B cell (primary cell): ENCODE data around the gene TMEM38A. TPM values are rescaled to one million over a fixed set of nuclear protein-coding genes. Genes with fewer than 3 reads are reported as not detected.
"Not testable (repeated sequence)": the region's sequence is repeated elsewhere in the genome, so short reads cannot be mapped to it uniquely, and the experiment has no call there.

ENCODE experiments used
- ATAC-seq: fragments of 200-7000 bp; cut with Tn5 transposase; one replicate; pipeline ENCODE4 v1.10.0; 2021; ENCODE audit warnings: low read depth, mild to moderate bottlenecking, moderate number of reproducible peaks, moderate library complexity
- CTCF ChIA-PET: fragments of 350-600 bp; sonication (Branson Sonifier 250); formaldehyde crosslinking; loops from one replicate; lab custom pipeline; 2021; ENCODE audit warnings: antibody characterized with exemption, inconsistent platforms; lab: Charles Lee
- POLR2A ChIA-PET: fragments of 350-600 bp; sonication (Branson Sonifier 250); formaldehyde crosslinking; loops from one replicate; lab custom pipeline; 2021; ENCODE audit warnings: antibody characterized with exemption; lab: Charles Lee
- DNase-seq: peaks from one replicate; pipeline ENCODE4 v3.0.0; 2013
- H2AFZ ChIP-seq: 2 replicates; pipeline ENCODE4 v1.6.1; 2012; ENCODE audit warnings: mild to moderate bottlenecking, low read depth, low read length; ENCODE audit not compliant: insufficient read depth, poor library complexity, severe bottlenecking
- H3K27ac ChIP-seq, 2 donors: 1 replicate in 1 of 2; 2 replicates in 1 of 2; pipeline ENCODE4 v1.5.1; 2012 to 2013; ENCODE audit warnings: low read length in 2 of 2, mild to moderate bottlenecking in 2 of 2, moderate library complexity in 1 of 2
- H3K27me3 ChIP-seq, 4 experiments: fragments of 200-600 bp in 1 of 4; sonication (generic) in 1 of 4; replicated peaks in 1 of 4; 1 replicate in 2 of 4; 2 replicates in 2 of 4; pipeline versions ENCODE4 v1.6.1 to v1.7.0; 2013 to 2016; ENCODE audit warnings: low read length in 3 of 4, mild to moderate bottlenecking in 2 of 4, mixed read lengths in 1 of 4, moderate library complexity in 1 of 4; ENCODE audit not compliant: insufficient read depth in 4 of 4, control insufficient read depth in 3 of 4; ENCODE audit errors: control extremely low read depth in 1 of 4
- H3K36me3 ChIP-seq, 2 experiments: replicated peaks in 1 of 2; 1 replicate in 1 of 2; 2 replicates in 1 of 2; pipeline versions ENCODE4 v1.6.1 to v1.7.1; 2013; ENCODE audit warnings: low read length in 1 of 2; ENCODE audit not compliant: insufficient read depth in 2 of 2, control insufficient read depth in 1 of 2; ENCODE audit errors: control extremely low read depth in 1 of 2, extremely low read depth in 1 of 2
- H3K4me1 ChIP-seq, 2 donors: fragments of 200-600 bp in 1 of 2; sonication (generic) in 1 of 2; 1 replicate in 1 of 2; 2 replicates in 1 of 2; pipeline versions ENCODE4 v1.5.1 to v1.6.1; 2013 to 2017; ENCODE audit warnings: low read length in 2 of 2; ENCODE audit not compliant: control insufficient read depth in 2 of 2, insufficient read depth in 2 of 2
- H3K4me2 ChIP-seq: replicated peaks from 2 replicates; pipeline ENCODE3; 2012; ENCODE audit warnings: mild to moderate bottlenecking, low read depth, low read length; ENCODE audit not compliant: poor library complexity, severe bottlenecking
- H3K4me3 ChIP-seq, 5 experiments: fragments of 200-600 bp in 1 of 5; sonication (generic) in 1 of 5; 1 replicate in 3 of 5; 2 replicates in 2 of 5; pipeline versions ENCODE4 v1.5.1 to v1.7.0; 2011 to 2016; ENCODE audit warnings: low read length in 4 of 5, mild to moderate bottlenecking in 4 of 5, low read depth in 2 of 5, control low read depth in 1 of 5, moderate library complexity in 1 of 5; ENCODE audit not compliant: insufficient read depth in 1 of 5; ENCODE audit errors: control extremely low read depth in 1 of 5, extremely low read depth in 1 of 5
- H3K79me2 ChIP-seq: fragments of 200-600 bp; sonication (generic); one replicate; pipeline ENCODE4 v1.6.0; 2016; ENCODE audit warnings: low read length; ENCODE audit not compliant: control insufficient read depth, insufficient read depth
- H3K9ac ChIP-seq: fragments of 200-600 bp; sonication (generic); 2 replicates; pipeline ENCODE4 v1.6.1; 2017; ENCODE audit warnings: mild to moderate bottlenecking, low read length, moderate library complexity
- H3K9me3 ChIP-seq, 3 donors: one replicate each; pipeline versions ENCODE4 v1.6.1 to v1.7.1; 2013; ENCODE audit warnings: low read length in 2 of 3; ENCODE audit not compliant: control insufficient read depth in 2 of 3, insufficient read depth in 1 of 3; ENCODE audit errors: control extremely low read depth in 1 of 3
- H4K20me1 ChIP-seq: 2 replicates; pipeline ENCODE4 v1.6.0; 2012; ENCODE audit warnings: mild to moderate bottlenecking, low read length; ENCODE audit not compliant: insufficient read depth, control insufficient read depth, poor library complexity, severe bottlenecking
- H3K27ac Mint-ChIP-seq: one replicate; pipeline ENCODE4 v1.8.0; 2021; ENCODE audit warnings: mixed read lengths
- H3K27me3 Mint-ChIP-seq: one replicate; pipeline ENCODE4 v1.8.0; 2021; ENCODE audit warnings: mixed read lengths
- H3K4me1 Mint-ChIP-seq: one replicate; pipeline ENCODE4 v1.8.0; 2021; ENCODE audit warnings: mixed read lengths
- H3K4me3 Mint-ChIP-seq: one replicate; pipeline ENCODE4 v1.8.0; 2021; ENCODE audit warnings: mixed read lengths
- H3K9me3 Mint-ChIP-seq: one replicate; pipeline ENCODE4 v1.8.0; 2022; ENCODE audit warnings: mixed read lengths; ENCODE audit not compliant: insufficient read depth
- CTCF ChIP-seq: fragments of 200-600 bp; IDR thresholded peaks from one replicate; pipeline ENCODE4 v1.8.0; 2022; ENCODE audit warnings: antibody characterized with exemption, mild to moderate bottlenecking
- EZH2 ChIP-seq: IDR thresholded peaks from 2 replicates; pipeline ENCODE4 v1.6.1; 2012; ENCODE audit warnings: borderline replicate concordance, low read depth, mild to moderate bottlenecking, moderate library complexity, low read length; ENCODE audit not compliant: insufficient read depth, poor library complexity, severe bottlenecking
- WGBS: methylation state at CpG from one replicate; pipeline ENCODE4 v1.1.5; 2013; ENCODE audit warnings: missing lambda C conversion rate; ENCODE audit not compliant: insufficient coverage; 5-methylcytosine and 5-hydroxymethylcytosine counted together
- intact Hi-C: fragments of 100-400 bp; cut with micrococcal nuclease; formaldehyde crosslinking; loops from one replicate; pipeline ENCODE4 v1.10.0; 2022
- polyA plus RNA-seq: library from polyadenylated mRNA; depleted of rRNA; stranded (reverse); fragments of >200 nt; gene quantifications from 2 replicates; pipeline ENCODE4 v1.2.3, GENCODE V29; 2012
- total RNA-seq, 2 donors: library from RNA; stranded (reverse); fragments of 120-200 nt in 1 of 2; gene quantifications; 1 replicate in 1 of 2; 2 replicates in 1 of 2; pipeline versions ENCODE4 v1.2.3 to v1.2.4, GENCODE V29; 2013 to 2022

TMEM38A gene
- total and polyA plus RNA-seq, 2 donors (not counting 1 experiment from before 2014, with no cell fraction given) = 5.7 to 7.1 TPM

- H3K27me3 ChIP-seq = no peaks in the 10 kb centered on the region
- H3K4me1 ChIP-seq = no peaks in the 10 kb centered on the region
- H3K36me3 ChIP-seq = peaks cover 0 to 3% of the 10 kb centered on the region in 2 experiments
- no peak for ATAC-seq
- TF ChIP-seq CTCF (no peak), EZH2 (no peak)
- Mint-ChIP-seq H3K4me1 (no peaks in the 10 kb centered on the region), H3K27me3 (no peaks in the 10 kb centered on the region), H3K27ac (no peak overlapping the region), H3K9me3 (no peaks in the 10 kb centered on the region), H3K4me3 (no peak overlapping the region)
- no peak for DNase-seq
- intact Hi-C loops = no loop called here
- H3K27ac ChIP-seq = no peak overlapping the region
- POLR2A ChIA-PET = interaction anchor here (0.6 kb wide), 2 partner anchors 13 to 632 kb away, joined by 3 read pairs; partner anchors contain the start of gene ABHD8
- over 99% methylated on average over 9 of the region's 12 CpGs for WGBS
- no peak overlapping the region for H3K4me2 ChIP-seq
- H3K9ac ChIP-seq = no peak overlapping the region
- H3K79me2 ChIP-seq = no peaks in the 10 kb centered on the region
- CTCF ChIA-PET = interaction anchor here (0.8 kb wide), 1 partner anchor 11 kb away, joined by 3 read pairs; no protein-coding TSS in a partner anchor
- no peak overlapping the region for H2AFZ ChIP-seq
- H3K4me3 ChIP-seq = no peak overlapping the region
- H4K20me1 ChIP-seq = no peaks in the 10 kb centered on the region
- no peaks in the 10 kb centered on the region for H3K9me3 ChIP-seq
Measured at GRCh38 chr19:16671652-16672274, 10.8 kb downstream of the TMEM38A start.

DNA sequence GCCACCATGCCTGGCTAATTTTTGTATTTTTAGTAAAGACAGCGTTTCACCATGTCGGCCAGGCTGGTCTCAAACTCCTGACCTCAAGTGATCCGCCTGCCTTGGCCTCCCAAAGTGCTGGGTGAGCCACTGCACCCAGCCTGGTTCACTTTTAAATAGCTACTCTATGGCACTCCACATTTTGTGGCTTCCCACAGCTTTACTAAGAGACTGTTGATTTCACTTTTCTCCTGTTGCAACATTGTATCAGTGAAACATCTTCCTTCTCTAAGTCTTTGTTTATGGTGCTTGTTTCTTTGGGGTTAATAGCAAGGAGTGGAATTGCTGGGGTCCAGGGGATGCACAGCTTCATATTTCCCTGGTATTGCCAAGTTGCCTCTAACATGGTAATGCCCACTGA is 12.3 kb downstream of the TMEM38A start:
- Histone ChIP-seq H3K79me2 (no peaks in the 10 kb centered on the region), H3K9me3 (no peaks in the 10 kb centered on the region), H3K36me3 (peaks cover 0 to 3% of the 10 kb centered on the region in 2 experiments), H3K4me3 (no peak overlapping the region), H2AFZ (no peak overlapping the region), H3K4me1 (no peaks in the 10 kb centered on the region), H3K27me3 (no peaks in the 10 kb centered on the region), H4K20me1 (no peaks in the 10 kb centered on the region), H3K4me2 (no peak overlapping the region), H3K27ac (no peak overlapping the region), H3K9ac (no peak overlapping the region)
- Mint-ChIP-seq H3K4me1 (no peaks in the 10 kb centered on the region), H3K27ac (no peak overlapping the region), H3K9me3 (no peaks in the 10 kb centered on the region), H3K4me3 (no peak overlapping the region), H3K27me3 (no peaks in the 10 kb centered on the region)
- TF ChIP-seq EZH2 = no peak
- no peak for TF ChIP-seq CTCF
- no peak for DNase-seq
- intact Hi-C loops = no loop called here
- WGBS = 100% methylated on average over 2 of the region's 3 CpGs
- ATAC-seq = no peak
- ChIA-PET CTCF (no interaction called here), POLR2A (no interaction called here)

DNA sequence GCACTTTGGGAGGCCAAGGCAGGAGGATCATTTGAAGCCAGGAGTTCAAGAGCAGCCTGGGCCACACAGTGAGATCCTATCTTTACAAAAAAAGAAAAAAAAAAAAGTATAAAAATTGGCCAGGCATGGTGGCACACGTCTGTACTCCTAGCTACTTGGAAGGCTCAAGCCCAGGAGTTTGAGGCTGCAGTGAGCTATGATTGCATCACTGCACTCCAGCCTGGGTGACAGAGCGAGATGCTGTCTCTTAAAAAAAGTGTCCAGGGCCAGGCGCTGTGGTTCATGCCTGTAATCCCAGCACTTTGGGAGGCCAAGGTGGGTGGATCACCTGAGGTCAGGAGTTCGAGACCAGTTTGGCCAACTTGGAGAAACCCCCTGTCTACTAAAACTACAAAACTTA is 12.9 kb downstream of the TMEM38A start:
- H2AFZ ChIP-seq, H3K27ac Mint-ChIP-seq, intact Hi-C loops, H3K4me3 Mint-ChIP-seq, H3K9me3 ChIP-seq, H3K36me3 ChIP-seq, H3K27me3 Mint-ChIP-seq, ATAC-seq, H3K4me1 Mint-ChIP-seq, CTCF ChIA-PET, H3K4me3 ChIP-seq, H3K27me3 ChIP-seq, H3K27ac ChIP-seq, POLR2A ChIA-PET, H3K9ac ChIP-seq, H3K4me1 ChIP-seq, H4K20me1 ChIP-seq, H3K9me3 Mint-ChIP-seq, DNase-seq, H3K79me2 ChIP-seq, H3K4me2 ChIP-seq: not testable (repeated sequence)
- WGBS = 93% methylated on average over 3 of the region's 4 CpGs
